ENCODE measurements around the gene DOP1B.
A peak's percentile ranks its signal among the peaks of the same experiment; 100 is the strongest.
"Not testable (repeated sequence)": the region's sequence is repeated elsewhere in the genome, so short reads cannot be mapped to it uniquely, and the experiment has no call there.

DOP1B gene

GRCh38 chr21:36126621-36127110, 30.0 kb upstream of the DOP1B start:
- H3K4me1 ChIP-seq (ENCODE audit: control insufficient read depth, insufficient read depth, low read length): no peaks in the 10 kb centered on the region
- no peak overlapping the region for H3K9ac ChIP-seq (ENCODE audit: low read length)
- no peak overlapping the region for H3K27ac ChIP-seq (ENCODE audit: low read depth, low read length)
- H3K27me3 ChIP-seq (ENCODE audit: control insufficient read depth, insufficient read depth, low read length): no peaks in the 10 kb centered on the region
- H3K4me3 ChIP-seq (ENCODE audit: low read length): no peak overlapping the region
- H3K36me3 ChIP-seq (ENCODE audit: control insufficient read depth, insufficient read depth, low read length): no peaks in the 10 kb centered on the region

- no peaks in the 10 kb centered on the region for H3K27me3 ChIP-seq (ENCODE audit: control insufficient read depth, insufficient read depth, low read length)
- H3K36me3 ChIP-seq (ENCODE audit: control insufficient read depth, insufficient read depth, low read length): no peaks in the 10 kb centered on the region
- no peak overlapping the region for H3K4me3 ChIP-seq (ENCODE audit: low read length)
- no peaks in the 10 kb centered on the region for H3K4me1 ChIP-seq (ENCODE audit: control insufficient read depth, insufficient read depth, low read length)
- no peak overlapping the region for H3K27ac ChIP-seq (ENCODE audit: low read depth, low read length)
- no peak overlapping the region for H3K9ac ChIP-seq (ENCODE audit: low read length)
These were observed 29.2 kb upstream of the DOP1B start for GRCh38 chr21:36127250-36127904.

DNA sequence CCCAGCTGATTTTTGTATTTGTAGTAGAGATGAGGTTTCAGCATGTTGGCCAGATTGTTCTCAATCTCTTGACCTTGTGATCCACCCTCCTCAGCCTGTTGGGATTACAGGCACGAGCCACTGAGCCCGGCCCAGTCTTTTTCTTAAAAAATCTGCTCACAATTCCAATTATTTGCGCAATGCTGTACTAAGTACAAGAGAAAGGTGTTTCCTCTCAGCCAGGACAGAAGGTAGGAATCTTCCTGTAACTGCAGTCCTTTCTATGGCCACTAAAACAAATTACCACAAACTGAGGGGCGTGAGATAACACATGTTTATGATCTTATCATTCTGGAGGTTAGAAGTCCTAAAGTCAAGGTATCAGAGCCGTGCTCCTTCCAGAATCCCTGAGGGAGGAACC, 28.6 kb upstream of the DOP1B start:
- Histone ChIP-seq H3K27ac (ENCODE audit: low read depth, low read length) (no peak overlapping the region), H3K36me3 (ENCODE audit: control insufficient read depth, insufficient read depth, low read length) (no peaks in the 10 kb centered on the region), H3K4me3 (ENCODE audit: low read length) (no peak overlapping the region), H3K9ac (ENCODE audit: low read length) (no peak overlapping the region), H3K27me3 (ENCODE audit: control insufficient read depth, insufficient read depth, low read length) (no peaks in the 10 kb centered on the region), H3K4me1 (ENCODE audit: control insufficient read depth, insufficient read depth, low read length) (no peaks in the 10 kb centered on the region)

GRCh38 chr21:36129219-36129618, 27.4 kb upstream of the DOP1B start:
- Histone ChIP-seq H3K4me1 (ENCODE audit: control insufficient read depth, insufficient read depth, low read length) (peaks cover 2% of the 10 kb centered on the region), H3K27me3 (ENCODE audit: control insufficient read depth, insufficient read depth, low read length) (no peaks in the 10 kb centered on the region), H3K36me3 (ENCODE audit: control insufficient read depth, insufficient read depth, low read length) (no peaks in the 10 kb centered on the region), H3K4me3 (ENCODE audit: low read length) (peak overlapping the region; percentile 1), H3K27ac (ENCODE audit: low read depth, low read length) (no peak overlapping the region), H3K9ac (ENCODE audit: low read length) (no peak overlapping the region)

DNA sequence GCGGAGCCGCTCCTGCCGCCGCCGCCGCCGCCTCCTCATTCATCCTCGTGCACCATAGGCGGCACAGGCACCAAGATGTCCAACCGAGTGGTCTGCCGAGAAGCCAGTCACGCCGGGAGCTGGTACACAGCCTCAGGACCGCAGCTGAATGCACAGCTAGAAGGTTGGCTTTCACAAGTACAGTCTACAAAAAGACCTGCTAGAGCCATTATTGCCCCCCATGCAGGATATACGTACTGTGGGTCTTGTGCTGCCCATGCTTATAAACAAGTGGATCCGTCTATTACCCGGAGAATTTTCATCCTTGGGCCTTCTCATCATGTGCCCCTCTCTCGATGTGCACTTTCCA, 26.2 kb upstream of the DOP1B start:
- H3K4me3 ChIP-seq (ENCODE audit: low read length); H3K27me3 ChIP-seq (ENCODE audit: control insufficient read depth, insufficient read depth, low read length); H3K36me3 ChIP-seq (ENCODE audit: control insufficient read depth, insufficient read depth, low read length); H3K27ac ChIP-seq (ENCODE audit: low read depth, low read length); H3K9ac ChIP-seq (ENCODE audit: low read length); H3K4me1 ChIP-seq (ENCODE audit: control insufficient read depth, insufficient read depth, low read length): not testable (repeated sequence)

DNA sequence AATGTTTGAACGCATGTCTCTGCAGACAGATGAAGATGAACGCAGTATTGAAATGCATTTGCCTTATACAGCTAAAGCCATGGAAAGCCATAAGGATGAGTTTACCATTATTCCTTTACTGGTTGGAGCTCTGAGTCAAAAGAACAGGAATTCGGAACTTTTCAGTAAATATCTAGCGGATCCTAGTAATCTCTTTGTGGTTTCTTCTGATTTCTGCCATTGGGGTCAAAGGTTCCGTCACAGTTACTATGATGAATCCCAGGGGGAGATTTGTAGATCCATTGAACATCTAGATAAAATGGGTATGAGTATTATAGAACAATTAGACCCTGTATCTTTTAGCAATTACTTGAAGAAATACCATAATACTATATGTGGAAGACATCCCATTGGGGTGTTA, 25.8 kb upstream of the DOP1B start:
- not testable (repeated sequence) for H3K4me1 ChIP-seq (ENCODE audit: control insufficient read depth, insufficient read depth, low read length); H3K27ac ChIP-seq (ENCODE audit: low read depth, low read length); H3K9ac ChIP-seq (ENCODE audit: low read length); H3K27me3 ChIP-seq (ENCODE audit: control insufficient read depth, insufficient read depth, low read length); H3K36me3 ChIP-seq (ENCODE audit: control insufficient read depth, insufficient read depth, low read length); H3K4me3 ChIP-seq (ENCODE audit: low read length)

DNA sequence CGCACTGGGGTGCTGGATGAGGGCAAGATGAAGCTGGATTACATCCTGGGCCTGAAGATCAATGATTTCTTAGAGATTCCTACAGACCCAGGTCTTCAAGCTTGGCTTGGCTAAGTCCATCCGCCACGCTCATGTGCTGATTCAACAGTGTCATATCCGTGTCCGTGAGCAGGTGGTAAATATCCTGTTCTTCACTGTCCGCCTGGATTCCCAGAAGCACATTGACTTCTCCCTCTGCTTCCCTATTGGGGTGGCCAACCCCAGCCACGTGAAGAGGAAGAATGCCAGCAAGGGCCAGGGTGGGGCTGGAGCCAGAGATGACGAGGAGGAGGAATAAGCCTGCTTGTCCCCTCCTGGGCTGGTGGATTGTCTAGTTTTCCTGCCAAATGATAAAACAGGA, 23.9 kb upstream of the DOP1B start:
- H3K27me3 ChIP-seq (ENCODE audit: control insufficient read depth, insufficient read depth, low read length): no peaks in the 10 kb centered on the region
- H3K27ac ChIP-seq (ENCODE audit: low read depth, low read length): no peak overlapping the region
- H3K4me3 ChIP-seq (ENCODE audit: low read length): no peak overlapping the region
- peaks cover 6% of the 10 kb centered on the region for H3K4me1 ChIP-seq (ENCODE audit: control insufficient read depth, insufficient read depth, low read length)
- H3K9ac ChIP-seq (ENCODE audit: low read length): no peak overlapping the region
- no peaks in the 10 kb centered on the region for H3K36me3 ChIP-seq (ENCODE audit: control insufficient read depth, insufficient read depth, low read length)

- H3K4me1 ChIP-seq (ENCODE audit: control insufficient read depth, insufficient read depth, low read length): peaks cover 6% of the 10 kb centered on the region
- no peaks in the 10 kb centered on the region for H3K27me3 ChIP-seq (ENCODE audit: control insufficient read depth, insufficient read depth, low read length)
- H3K36me3 ChIP-seq (ENCODE audit: control insufficient read depth, insufficient read depth, low read length): peaks cover 2% of the 10 kb centered on the region
- peak within 1 kb of the TSS; percentile 92 for H3K27ac ChIP-seq (ENCODE audit: low read depth, low read length)
- peak within 1 kb of the TSS; percentile 73 for H3K4me3 ChIP-seq (ENCODE audit: low read length)
- peak within 1 kb of the TSS; percentile 25 for H3K9ac ChIP-seq (ENCODE audit: low read length)
These were observed 21.7 kb upstream of the DOP1B start, which contains the start of gene CBR3 for GRCh38 chr21:36134803-36135390. CBR3 (plus strand) TSS chr21:36135079; CDS start chr21:36135193, 114 bp downstream.

GRCh38 chr21:36135391-36136102, 21.1 kb upstream of the DOP1B start:
- H3K4me3 ChIP-seq (ENCODE audit: low read length): peak overlapping the region; percentile 73
- no peaks in the 10 kb centered on the region for H3K27me3 ChIP-seq (ENCODE audit: control insufficient read depth, insufficient read depth, low read length)
- H3K36me3 ChIP-seq (ENCODE audit: control insufficient read depth, insufficient read depth, low read length): peaks cover 2% of the 10 kb centered on the region
- peak overlapping the region; percentile 92 for H3K27ac ChIP-seq (ENCODE audit: low read depth, low read length)
- peaks cover 6% of the 10 kb centered on the region for H3K4me1 ChIP-seq (ENCODE audit: control insufficient read depth, insufficient read depth, low read length)
- peak overlapping the region; percentile 25 for H3K9ac ChIP-seq (ENCODE audit: low read length)

- H3K27ac ChIP-seq (ENCODE audit: low read depth, low read length); H3K9ac ChIP-seq (ENCODE audit: low read length); H3K27me3 ChIP-seq (ENCODE audit: control insufficient read depth, insufficient read depth, low read length); H3K4me1 ChIP-seq (ENCODE audit: control insufficient read depth, insufficient read depth, low read length); H3K36me3 ChIP-seq (ENCODE audit: control insufficient read depth, insufficient read depth, low read length); H3K4me3 ChIP-seq (ENCODE audit: low read length): not testable (repeated sequence)
These were observed 16.8 kb upstream of the DOP1B start for GRCh38 chr21:36139791-36140190.

GRCh38 chr21:36141513-36141925, 15.1 kb upstream of the DOP1B start:
- peaks cover 2% of the 10 kb centered on the region for H3K36me3 ChIP-seq (ENCODE audit: control insufficient read depth, insufficient read depth, low read length)
- H3K4me3 ChIP-seq (ENCODE audit: low read length): no peak overlapping the region
- no peaks in the 10 kb centered on the region for H3K27me3 ChIP-seq (ENCODE audit: control insufficient read depth, insufficient read depth, low read length)
- no peak overlapping the region for H3K9ac ChIP-seq (ENCODE audit: low read length)
- H3K4me1 ChIP-seq (ENCODE audit: control insufficient read depth, insufficient read depth, low read length): no peaks in the 10 kb centered on the region
- no peak overlapping the region for H3K27ac ChIP-seq (ENCODE audit: low read depth, low read length)

DNA sequence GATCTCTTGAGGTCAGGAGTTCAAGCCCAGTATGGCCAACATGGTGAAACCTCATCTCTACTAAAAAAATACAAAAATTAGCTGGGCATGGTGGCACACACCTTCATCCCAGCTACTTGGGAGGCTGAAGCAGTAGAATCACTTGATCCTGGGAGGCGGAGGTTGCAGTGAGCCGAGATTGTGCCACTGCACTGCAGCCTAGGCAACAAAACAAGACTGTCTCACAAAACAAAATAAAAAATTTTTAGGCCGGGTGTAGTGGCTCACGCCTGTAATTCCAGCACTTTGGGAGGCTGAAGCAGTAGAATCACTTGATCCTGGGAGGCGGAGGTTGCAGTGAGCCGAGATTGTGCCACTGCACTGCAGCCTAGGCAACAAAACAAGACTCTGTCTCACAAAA, 12.4 kb upstream of the DOP1B start:
- H3K4me1 ChIP-seq (ENCODE audit: control insufficient read depth, insufficient read depth, low read length); H3K36me3 ChIP-seq (ENCODE audit: control insufficient read depth, insufficient read depth, low read length); H3K27me3 ChIP-seq (ENCODE audit: control insufficient read depth, insufficient read depth, low read length); H3K27ac ChIP-seq (ENCODE audit: low read depth, low read length); H3K4me3 ChIP-seq (ENCODE audit: low read length); H3K9ac ChIP-seq (ENCODE audit: low read length): not testable (repeated sequence)

Measured in rectal smooth muscle tissue (tissue), 1 donor.